Activated T-cell treated with anti-CD3 and anti-CD28 coated beads for 4 hours (primary cell): ENCODE data around the gene CIDEA.

Source experiments
- DNase-seq: peaks from one replicate; pipeline ENCODE4 v3.0.0-alpha.2; 2020

CIDEA gene

GRCh38 chr18:12324991-12325725 is 71.0 kb downstream of the CIDEA start:
- no peak for DNase-seq

DNA sequence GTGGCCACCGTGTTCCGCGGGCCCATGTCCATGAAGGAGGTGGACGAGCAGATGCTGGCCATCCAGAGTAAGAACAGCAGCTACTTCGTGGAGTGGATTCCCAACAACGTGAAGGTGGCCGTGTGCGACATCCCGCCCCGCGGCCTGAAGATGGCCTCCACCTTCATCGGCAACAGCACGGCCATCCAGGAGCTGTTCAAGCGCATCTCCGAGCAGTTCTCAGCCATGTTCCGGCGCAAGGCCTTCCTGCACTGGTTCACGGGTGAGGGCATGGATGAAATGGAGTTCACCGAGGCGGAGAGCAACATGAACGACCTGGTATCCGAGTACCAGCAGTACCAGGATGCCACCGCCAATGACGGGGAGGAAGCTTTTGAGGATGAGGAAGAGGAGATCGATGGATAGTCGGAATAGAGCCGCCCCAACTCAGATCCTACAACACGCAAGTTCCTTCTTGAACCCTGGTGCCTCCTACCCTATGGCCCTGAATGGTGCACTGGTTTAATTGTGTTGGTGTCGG is 71.6 kb downstream of the CIDEA start:
- DNase-seq = no peak

- DNase-seq = no peak
Measured at GRCh38 chr18:12326711-12327460, 72.7 kb downstream of the CIDEA start.
